HG02571 (cell line): ENCODE results near the gene KIAA1549.
"Not testable (repeated sequence)": the region's sequence is repeated elsewhere in the genome, so short reads cannot be mapped to it uniquely, and the experiment has no call there.

ENCODE experiments used
- ATAC-seq: cut with Tn5 transposase; IDR thresholded peaks from one replicate; pipeline ENCODE4 v1.9.1; 2021; ENCODE audit warnings: mild to moderate bottlenecking, moderate library complexity; ENCODE audit not compliant: unreplicated experiment

The KIAA1549 gene

DNA sequence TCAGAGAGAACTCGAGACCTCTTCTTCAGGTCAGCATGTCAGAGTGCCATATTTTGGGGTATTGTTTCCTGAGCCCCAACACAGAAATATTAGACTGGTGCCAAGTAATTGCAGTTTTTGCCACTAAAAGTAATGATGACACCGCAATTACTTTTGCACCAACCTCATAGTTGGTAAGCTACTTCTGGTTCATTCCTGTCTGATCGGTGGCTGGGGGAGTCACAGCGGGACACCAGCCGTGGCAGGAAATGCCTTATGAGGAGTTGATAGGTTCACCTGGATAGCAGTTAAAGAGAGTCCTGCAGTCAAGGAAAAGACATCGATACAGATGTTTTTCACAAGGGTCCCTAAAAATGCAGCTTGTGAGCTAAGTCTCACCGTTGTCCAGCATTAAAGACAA is 159.3 kb downstream of the KIAA1549 start:
- ATAC-seq: no peak

DNA sequence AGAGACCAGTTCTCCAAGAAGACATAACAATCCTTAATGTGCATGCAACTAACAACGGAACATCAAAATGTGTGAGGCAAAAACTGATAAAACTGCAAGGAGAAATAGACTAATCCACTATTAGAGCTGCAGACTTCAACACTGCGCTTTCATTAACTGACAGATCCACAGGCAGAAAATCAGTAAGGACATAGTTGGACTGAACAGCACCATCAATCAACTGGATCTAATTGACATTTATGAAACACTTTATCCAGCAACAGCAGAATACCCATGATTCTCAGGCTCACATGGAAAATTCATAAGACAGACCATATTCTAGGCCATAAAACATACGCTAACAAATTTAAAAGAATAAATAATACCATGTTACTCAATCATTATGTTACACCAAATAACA is 161.6 kb downstream of the KIAA1549 start:
- no peak for ATAC-seq

DNA sequence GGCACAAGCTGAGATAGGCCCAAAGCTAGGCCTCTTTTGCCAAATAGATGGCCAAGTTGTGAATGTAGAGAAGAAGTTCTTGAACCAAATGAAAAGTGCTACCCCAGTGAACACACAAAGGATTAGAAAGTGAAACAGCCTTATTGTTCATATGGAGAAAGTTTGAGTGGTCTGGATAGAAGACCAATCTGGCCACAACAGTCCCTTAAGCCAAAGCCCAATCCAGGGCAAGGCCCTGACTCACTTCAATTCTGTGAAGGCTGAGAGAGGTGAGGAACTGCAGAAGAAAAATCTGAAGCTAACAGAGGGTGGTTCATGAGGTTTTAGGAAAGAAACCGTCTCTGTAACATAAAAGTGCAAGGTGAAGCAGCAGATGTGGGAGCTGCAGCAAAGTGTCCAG is 164.5 kb downstream of the KIAA1549 start:
- ATAC-seq: no peak

DNA sequence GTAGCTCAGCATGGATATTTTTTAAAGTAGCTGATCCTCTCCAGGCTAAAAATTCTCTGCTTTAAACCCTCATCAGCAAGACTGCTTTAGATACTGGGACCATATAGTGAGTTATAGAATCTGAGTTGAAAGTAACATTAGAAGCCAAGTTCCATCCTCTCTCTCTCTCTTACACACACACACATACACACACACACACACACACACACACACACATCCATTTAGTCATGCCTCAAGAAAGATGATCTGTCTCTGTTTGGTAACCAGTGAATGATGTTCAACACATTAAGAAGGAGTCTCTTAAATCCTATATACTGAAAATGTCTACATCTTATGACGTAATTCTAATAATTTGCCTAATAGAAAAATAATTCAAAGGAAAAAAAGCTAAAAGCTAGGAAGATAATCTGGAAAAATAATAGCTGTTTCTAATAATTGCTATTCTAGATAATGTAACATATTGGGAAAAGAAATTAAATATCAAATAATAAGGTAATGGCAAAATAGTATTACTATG is 166.3 kb downstream of the KIAA1549 start:
- no peak for ATAC-seq

DNA sequence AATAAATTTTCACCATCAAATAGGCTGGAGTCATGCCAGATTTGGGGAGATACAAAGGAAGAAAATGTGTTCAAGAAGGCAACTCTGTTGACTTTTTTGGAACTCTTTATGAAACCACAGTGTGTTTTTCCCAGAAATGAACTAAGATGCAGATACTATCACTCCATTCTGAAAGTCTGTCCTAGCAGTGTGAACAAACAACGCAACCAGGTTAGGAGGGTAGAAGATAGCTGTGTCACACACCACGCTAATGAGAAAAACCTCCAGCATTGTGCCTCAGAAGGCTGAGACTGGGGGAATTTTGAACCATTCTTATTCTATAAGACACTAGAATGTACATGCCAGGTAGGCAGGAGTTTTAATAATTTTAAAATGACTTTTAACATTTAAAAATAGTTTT is 167.2 kb downstream of the KIAA1549 start:
- ATAC-seq: no peak

DNA sequence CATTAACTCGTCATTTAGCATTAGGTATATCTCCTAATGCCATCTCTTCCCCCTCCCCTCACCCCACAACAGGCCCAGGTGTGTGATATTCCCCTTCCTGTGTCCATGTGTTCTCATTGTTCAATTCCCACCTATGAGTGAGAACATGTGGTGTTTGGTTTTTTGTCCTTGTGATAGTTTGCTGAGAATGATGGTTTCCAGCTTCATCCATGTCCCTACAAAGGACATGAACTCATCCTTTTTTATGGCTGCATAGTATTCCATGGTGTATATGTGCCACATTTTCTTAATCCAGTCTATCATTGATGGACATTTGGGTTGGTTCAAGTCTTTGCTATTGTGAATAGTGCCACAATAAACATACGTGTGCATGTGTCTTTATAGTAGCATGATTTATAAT is 169.9 kb downstream of the KIAA1549 start:
- ATAC-seq: not testable (repeated sequence)

DNA sequence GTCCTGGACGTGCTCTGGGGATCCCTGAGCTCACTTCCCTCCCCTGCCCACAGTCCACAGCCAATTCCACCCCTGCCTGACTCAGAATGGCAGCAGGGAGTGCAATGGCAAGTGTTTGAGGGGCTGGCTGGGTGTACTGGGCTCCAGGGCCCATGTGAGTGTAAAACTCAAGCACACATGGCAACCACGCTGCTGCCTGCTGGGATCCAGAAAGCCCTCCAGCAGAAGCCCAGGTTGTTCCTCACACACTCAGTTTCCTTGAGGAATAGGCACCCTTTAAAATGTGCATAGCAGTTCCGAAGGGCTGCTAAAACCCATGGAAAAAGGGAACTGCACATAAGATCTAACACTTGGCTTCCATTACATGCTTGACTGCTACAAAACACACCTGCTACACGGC is 171.8 kb downstream of the KIAA1549 start:
- no peak for ATAC-seq

DNA sequence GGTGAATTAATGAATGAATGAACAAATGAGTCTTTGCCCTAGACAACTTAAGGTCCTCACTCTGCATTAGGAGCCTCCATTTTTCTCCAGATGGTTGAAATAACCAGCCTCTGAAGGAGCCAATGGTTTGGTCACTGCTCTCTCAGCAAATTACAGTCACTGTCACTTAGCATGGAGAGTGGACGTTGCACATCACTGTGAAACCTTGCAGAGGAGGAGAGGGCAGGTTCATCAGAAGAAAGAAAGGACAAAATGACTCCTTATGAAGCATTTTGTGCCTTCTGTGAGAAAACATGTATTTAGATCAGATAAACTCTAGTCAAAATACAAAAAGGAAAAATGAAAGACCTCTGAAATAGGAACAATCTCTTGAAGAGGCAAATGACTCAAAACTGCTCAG is 176.6 kb downstream of the KIAA1549 start:
- ATAC-seq: no peak

DNA sequence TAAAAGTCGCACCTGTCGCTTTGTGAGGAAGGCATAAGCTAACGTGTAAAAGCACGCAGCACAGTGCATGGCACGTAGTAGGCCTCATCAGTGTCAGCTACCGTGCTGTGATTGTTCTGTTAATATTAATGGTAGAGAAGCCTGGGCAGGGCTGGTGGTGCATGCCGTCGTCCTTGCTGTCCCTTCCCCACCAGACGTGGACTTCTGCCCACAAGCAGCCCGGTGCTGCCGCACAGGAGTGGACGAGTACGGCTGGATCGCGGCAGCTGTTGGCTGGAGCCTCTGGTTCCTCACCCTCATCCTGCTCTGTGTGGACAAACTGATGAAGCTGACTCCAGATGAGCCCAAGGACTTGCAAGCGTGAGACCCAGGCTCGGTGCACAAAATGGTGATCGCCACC is 178.5 kb downstream of the KIAA1549 start:
- ATAC-seq: no peak

DNA sequence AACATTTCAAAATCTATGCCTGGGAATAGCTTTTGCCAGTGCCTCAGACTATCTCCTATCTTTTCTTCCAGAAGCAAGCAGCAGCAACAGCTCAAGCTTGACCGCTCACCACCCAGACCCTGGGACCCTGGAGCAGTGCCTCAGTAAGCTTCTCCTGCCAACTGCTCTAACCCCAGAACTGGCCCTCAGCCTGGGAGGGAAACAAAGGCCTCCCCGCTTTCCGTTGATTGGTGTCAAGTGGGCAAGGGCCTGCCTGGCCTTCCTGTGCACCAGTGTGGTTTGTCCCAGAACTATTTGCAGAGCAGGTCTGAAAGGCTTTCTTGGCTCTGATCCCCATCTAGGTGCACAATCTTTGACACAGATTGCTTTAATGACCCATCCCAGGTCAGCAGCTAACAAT is 179.9 kb downstream of the KIAA1549 start:
- no peak for ATAC-seq

DNA sequence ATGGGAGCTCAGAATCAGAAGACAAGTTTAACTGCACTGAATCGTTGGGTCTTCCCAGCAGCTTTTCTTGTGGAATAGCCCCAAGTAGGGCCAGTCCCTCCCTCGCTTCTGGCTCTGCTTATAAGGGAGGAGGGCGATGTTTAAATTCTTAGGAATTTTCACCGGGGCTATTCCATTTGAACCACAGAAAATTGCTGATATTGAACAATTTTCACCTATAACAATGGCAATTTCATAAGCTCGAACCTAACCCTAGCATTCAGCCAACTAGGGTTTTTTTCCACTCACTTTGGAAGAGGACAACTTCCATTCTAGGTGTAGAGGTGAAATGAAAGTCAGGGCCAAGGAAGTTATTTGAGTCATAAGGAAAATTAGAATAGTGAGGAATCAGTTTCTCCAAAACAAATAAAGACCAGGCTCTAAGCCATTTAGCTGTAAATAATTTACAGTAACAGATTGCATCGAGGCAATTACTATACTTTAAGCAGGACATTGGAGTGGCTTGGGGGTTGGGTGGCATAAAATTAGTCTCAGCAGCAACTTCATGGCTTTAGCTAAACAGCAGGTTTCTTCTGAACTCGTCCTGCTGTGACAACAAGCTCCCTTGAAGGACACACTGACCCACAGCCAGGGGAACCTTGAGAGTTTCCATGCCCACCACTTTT is 181.7 kb downstream of the KIAA1549 start:
- no peak for ATAC-seq

DNA sequence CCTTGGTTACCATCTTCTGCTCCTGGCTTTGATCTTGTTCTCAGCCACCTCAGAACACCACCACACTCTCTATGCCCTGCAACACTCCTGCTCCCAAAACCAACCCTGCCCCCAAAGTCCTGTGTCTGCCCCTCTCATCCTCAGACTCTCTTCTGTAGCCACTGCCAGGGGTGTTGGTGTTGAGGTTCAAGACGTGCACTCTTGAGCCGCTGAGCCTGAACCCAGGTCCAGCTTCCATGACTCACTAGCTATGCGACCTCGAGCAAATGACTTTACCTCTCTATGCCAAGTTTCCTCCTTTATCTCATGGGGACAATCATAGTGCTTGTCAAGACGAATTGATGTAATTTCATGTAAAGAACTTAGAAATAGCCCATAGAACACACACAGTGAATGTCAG is 182.4 kb downstream of the KIAA1549 start:
- no peak for ATAC-seq

DNA sequence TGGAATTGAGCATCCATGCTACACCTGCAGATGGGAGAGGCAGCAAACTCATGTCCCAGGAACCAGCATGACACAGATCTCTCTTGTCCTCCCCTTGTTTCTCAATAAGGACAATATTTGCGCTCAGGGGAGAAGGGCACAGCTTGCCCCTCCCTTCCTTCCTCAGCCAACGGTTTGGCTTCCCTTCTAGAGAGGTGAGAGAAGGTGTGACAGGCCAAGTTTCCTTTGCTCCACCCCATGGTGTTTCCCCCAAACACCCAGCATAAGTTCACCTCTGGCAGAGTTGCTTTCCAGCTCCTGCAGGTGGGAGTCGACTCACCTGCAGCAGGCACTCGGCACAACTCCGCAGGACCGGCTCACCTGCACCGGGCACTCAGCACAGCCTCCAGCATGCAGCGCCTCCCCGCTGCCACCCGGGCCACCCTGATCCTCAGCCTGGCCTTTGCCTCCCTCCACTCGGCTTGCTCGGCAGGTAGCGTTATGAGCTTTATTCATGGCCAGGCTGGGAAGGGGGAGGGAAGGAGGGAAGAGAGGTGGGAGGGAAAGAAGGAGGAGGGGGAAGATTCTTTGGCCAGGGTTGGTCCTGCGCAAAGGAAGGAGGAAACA is 183.4 kb downstream of the KIAA1549 start, which contains the start of the genes ATP6V0A4 and TMEM213:
TSS of gene ATP6V0A4 (minus strand) at position 482 of the 606 bp plus-strand sequence. CDS start 26,949 bp downstream, outside the sequence.
TSS of gene TMEM213 (plus strand) at position 280 of the 606 bp plus-strand sequence. CDS start at position 391, 111 bp downstream.
- ATAC-seq: no peak

DNA sequence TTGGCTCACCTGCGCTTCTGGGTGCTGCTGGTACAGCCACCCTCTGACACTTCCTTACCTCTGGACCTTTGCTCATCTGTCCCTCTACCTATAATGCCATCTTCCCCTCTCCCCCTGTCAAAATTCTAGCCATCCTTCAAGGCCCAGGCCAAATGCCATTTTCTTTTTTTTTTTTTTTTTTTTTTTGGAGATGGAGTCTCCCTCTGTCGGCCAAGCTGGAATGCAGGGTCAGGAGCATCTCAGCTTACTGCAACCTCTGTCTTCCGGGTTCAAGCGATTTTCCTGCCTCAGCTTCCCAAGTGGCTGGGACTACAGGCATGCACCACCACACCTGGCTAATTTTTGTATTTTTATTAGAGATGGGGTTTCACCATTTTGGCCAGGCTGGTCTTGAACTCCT is 184.1 kb downstream of the KIAA1549 start:
- not testable (repeated sequence) for ATAC-seq

DNA sequence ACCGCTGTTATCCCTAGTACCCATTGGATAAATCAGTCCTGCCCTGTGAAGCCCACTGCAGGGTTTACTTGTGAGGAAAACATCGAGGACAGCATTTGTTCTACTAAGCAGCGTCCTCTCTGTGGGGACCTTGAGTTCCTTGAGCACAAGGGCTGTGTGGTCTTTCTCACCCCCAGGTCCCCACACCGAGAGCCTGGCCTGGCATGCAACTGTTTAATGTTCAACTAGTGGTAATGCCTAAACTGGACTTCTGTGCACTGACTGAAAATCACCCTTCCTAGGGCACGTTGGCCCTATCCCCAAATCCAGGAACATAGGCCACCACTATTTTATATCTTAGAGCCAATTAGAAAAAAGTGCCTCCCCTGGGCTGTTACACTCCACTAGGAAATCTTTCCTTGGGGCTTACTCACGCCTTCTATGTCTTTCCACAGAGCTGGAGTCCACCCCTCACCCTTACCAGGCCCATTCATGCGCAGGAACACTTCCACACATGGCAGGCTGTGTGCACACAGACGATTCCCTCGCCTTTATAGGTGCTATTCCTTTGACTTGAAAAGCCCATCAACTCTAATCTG is 185.1 kb downstream of the KIAA1549 start:
- no peak for ATAC-seq

DNA sequence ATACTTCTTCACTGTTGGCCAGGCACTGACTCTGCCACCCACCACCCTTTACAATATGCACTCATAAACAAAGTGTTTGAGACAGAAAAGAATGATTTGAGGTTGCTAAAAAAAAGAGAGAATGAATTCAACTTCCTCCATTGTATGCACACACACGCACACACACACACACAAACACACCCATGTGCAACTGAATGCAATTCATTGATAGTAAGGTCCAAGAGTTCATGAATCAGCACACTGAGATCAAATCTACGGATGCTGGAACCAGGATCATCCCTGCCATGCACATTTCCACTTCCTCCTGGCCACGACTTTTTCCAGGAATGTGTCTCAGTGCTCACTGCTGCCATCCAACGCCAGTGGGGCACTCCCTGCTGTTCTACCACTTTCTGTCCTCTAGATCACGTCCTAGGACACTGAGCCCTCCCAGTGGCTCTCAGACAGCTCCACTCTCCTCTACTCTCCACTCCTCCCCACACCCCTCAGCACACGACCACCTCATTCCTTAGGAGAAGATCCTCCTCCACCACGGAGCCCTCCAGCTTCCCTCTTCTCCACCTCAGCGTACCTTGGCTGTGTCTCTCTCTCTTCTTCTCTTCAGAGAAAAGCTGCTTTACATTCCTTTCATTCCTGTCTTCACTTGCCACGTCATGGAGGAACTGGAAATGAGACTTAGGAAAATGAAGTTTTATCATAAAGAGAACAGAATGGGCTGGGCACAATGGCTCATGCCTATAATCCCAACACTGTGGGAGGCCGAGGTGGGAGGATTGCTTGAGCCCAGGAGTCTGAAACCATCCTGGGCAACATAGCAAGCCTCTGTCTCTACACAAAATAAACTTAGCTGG is 195.4 kb downstream of the KIAA1549 start:
- ATAC-seq: no peak

DNA sequence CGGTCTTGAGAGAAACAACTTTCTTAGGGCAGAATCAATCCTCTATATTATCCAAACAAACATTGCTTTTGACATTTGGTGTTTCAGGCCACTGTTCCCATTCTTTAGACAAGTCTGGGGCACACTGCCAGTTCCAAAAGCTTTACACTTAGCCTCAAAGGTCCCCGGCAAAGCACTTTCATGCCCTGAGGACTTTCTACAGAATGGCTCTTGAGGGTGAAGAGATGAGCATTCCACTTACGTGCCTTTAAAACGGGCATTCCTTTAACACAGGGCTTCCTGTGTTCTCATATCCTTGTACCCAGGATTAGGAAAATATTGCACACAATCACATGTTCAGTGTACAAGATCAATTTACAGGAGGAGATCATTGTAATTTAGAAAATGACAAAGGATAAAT is 196.5 kb downstream of the KIAA1549 start:
- ATAC-seq: no peak
